Gastroesophageal sphincter (tissue), 3 donors: Measurements from ENCODE around the gene LTBP2.

Source experiments
- CTCF ChIP-seq, 4 experiments: fragments of 200-600 bp in 2 of 4; fragments of 450-650 bp in 2 of 4; sonication (generic) in 1 of 4; IDR thresholded peaks; one replicate each; pipeline ENCODE4 v1.5.1; 2017 to 2019; ENCODE audit warnings: antibody characterized with exemption in 4 of 4, mild to moderate bottlenecking in 2 of 4, moderate library complexity in 2 of 4
- EP300 ChIP-seq: sonication (generic); formaldehyde crosslinking; IDR thresholded peaks from one replicate; pipeline ENCODE4 v1.6.1; 2017; ENCODE audit warnings: antibody characterized with exemption, mild to moderate bottlenecking
- POLR2A ChIP-seq, 2 donors: fragments of 450-650 bp; IDR thresholded peaks; one replicate each; pipeline ENCODE4 v1.6.1; 2017; ENCODE audit warnings: antibody characterized with exemption in 2 of 2, mild to moderate bottlenecking in 2 of 2, moderate library complexity in 1 of 2
- POLR2AphosphoS5 ChIP-seq: sonication (generic); formaldehyde crosslinking; IDR thresholded peaks from one replicate; pipeline ENCODE4 v1.6.1; 2017; ENCODE audit warnings: antibody characterized with exemption

DNA sequence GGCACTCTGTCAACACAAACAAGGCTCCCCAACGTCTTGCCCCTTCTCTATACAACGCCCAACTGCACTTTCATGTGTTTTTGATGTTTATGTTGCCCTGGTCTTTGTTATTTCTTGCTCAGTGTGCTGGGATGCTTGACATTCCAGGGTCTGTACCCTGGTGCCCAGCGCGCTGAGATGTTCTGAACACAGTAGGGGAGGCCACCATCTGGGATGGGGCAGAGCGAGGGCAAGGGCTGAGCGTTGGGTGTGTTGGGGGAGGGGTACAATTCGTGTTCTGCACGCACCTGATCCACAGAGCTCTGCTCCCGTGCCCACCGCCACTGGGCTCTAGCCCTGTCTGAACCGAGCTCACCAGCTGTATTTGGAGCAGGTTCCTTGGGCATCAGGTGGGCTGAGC, 65.6 kb downstream of the LTBP2 start:
- no peak for TF ChIP-seq CTCF (IDR thresholded peaks at IDR 0.05)
- no peak for TF ChIP-seq POLR2A (IDR thresholded peaks at IDR 0.05)
- TF ChIP-seq EP300: no peak
- no peak for TF ChIP-seq POLR2AphosphoS5
